Measurements from ENCODE around the gene PCYT1B.

Gene PCYT1B

DNA sequence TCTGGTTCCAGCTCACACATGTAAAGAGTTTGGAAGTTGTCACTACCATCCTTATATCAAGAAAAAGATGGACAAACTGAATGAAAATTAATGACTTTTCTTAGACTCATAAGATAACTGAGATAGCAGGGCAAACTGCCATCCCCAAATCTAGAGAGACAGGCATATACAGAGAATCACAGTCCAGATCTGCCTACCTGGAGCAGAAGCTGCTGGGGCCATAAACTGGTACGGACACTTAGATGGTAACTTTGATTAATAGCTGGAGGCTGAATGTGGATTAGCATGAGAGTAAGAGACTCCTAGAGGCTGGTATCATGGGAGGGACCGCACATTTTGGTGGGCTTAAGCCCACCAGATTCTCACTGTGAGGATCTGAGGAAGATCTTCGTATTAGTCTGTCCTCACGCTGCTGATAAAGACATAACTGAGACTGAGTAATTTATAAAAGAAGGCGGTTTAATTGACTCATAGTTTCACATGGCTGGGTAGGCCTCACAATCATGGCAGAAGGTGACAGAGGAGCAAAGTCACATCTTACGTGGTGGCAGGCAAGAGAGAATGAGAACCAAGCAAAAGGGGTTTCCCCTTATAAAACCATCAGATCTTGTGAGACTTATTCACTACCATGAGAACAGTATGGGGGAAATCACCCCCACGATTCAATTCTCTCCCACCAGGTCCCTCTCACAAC is 35.7 kb upstream of the PCYT1B start:
- no peak for DNase-seq (ENCODE audit: low read depth)
- H3K4me3 ChIP-seq (ENCODE audit: low read depth, low read length) = no peak overlapping the region
- TF ChIP-seq, protein P1, sequence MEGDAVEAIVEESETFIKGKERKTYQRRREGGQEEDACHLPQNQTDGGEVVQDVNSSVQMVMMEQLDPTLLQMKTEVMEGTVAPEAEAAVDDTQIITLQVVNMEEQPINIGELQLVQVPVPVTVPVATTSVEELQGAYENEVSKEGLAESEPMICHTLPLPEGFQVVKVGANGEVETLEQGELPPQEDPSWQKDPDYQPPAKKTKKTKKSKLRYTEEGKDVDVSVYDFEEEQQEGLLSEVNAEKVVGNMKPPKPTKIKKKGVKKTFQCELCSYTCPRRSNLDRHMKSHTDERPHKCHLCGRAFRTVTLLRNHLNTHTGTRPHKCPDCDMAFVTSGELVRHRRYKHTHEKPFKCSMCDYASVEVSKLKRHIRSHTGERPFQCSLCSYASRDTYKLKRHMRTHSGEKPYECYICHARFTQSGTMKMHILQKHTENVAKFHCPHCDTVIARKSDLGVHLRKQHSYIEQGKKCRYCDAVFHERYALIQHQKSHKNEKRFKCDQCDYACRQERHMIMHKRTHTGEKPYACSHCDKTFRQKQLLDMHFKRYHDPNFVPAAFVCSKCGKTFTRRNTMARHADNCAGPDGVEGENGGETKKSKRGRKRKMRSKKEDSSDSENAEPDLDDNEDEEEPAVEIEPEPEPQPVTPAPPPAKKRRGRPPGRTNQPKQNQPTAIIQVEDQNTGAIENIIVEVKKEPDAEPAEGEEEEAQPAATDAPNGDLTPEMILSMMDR (conservative IDR thresholded peaks at IDR 0.05; ENCODE audit: low read depth, low read length) = no peak

DNA sequence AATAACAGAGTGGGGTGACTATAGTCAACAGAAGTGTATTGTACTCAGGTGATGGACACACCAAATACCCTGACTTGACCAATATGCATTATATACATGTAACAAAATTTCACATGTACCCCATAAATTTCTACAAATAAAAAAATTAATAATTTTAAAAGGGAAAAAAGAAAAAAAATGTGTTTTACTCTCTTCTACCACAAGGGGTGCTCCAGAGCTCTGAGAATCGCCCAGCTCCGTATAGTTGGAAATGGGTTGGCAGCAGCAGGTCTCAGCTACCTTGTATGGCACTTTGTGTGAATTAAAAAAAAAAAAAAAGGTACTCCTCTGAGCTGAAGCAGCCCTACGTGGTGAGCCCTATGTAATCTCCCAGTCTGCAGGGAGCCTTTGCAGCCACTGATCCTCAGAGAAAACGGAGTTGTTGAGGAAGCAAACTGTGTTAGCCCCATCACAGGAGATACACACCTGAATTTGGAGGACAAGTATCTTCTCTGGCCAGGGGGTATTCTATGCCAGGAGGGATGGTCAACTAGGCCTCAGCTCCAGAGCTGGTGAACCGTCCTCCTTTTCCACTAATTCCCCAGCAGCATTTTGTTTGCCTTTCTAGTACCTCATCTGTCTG is 29.4 kb upstream of the PCYT1B start:
- H3K4me3 ChIP-seq (ENCODE audit: low read depth, low read length) = no peak overlapping the region
- TF ChIP-seq, protein P1 (conservative IDR thresholded peaks at IDR 0.05; ENCODE audit: low read depth, low read length) = peak; percentile 67
- peak; percentile 18 for DNase-seq (ENCODE audit: low read depth)

DNA sequence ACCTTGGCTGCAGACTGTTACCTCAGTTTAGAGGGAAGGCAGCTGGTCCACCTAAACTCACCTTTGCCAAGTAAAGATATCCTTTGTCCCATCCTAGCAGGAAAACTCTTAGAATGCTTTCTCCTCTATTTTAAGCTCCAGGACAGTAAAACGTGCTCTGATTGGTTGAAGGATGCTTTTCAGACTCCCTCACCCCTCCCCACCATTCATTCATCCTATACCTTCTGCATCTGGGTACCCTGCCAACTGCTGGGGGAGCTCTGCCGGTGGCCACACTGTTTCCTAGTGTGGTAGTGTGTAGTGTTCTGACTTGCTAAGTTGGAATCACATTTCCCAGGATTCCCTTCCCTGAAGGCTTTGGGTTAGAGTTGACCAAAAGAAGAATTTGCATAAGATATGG is 26.3 kb upstream of the PCYT1B start:
- H3K4me3 ChIP-seq (ENCODE audit: low read depth, low read length) = no peak overlapping the region
- TF ChIP-seq, protein P1 (conservative IDR thresholded peaks at IDR 0.05; ENCODE audit: low read depth, low read length) = no peak
- DNase-seq (ENCODE audit: low read depth) = no peak

DNA sequence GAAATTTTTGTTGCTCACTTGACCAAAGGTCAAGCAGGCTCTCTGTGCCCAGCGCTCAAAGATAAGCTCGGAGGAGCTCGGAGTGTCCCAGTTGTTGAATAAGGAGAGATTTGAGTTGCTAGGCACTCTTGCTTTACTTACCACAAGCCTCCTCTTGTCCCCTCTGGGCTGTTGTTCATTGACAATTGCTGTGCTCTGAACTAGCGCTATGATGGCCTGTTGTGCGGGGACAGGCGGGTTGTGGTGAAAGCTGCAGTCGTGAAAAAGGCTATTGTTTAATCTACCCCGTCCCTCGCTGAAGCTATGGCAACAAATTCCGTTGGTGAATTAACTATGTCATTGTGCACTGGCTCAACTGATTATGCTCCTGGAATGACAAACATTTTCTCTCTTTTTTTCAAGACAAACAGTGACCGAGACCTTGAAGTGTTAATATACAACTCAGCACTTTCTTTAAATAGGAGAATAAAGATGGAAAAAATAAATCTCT is 25.6 kb upstream of the PCYT1B start:
- no peak for DNase-seq (ENCODE audit: low read depth)
- no peak overlapping the region for H3K4me3 ChIP-seq (ENCODE audit: low read depth, low read length)
- TF ChIP-seq, protein P1 (conservative IDR thresholded peaks at IDR 0.05; ENCODE audit: low read depth, low read length) = no peak

DNA sequence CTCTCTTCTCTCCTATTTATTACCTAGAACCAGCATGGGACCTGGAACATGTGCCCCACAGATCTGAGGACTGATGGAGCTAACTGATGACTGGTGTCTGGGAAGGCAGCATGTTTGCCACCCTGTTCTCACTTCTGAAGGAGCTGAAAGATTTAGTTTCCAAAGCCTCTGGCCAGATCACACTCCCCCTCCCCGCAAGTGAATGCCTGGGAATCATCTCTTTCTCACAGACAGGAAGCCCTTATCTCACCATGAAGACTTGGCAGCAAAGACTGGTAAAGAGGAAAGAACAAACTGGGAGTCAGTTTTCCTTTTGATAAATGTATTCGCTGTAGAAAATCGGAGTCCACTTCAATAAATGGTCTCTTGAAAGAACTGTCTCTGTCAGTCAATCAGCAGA is 21.0 kb upstream of the PCYT1B start:
- DNase-seq (ENCODE audit: low read depth) = peak; percentile 18
- H3K4me3 ChIP-seq (ENCODE audit: low read depth, low read length) = no peak overlapping the region
- TF ChIP-seq, protein P1 (conservative IDR thresholded peaks at IDR 0.05; ENCODE audit: low read depth, low read length) = no peak

DNA sequence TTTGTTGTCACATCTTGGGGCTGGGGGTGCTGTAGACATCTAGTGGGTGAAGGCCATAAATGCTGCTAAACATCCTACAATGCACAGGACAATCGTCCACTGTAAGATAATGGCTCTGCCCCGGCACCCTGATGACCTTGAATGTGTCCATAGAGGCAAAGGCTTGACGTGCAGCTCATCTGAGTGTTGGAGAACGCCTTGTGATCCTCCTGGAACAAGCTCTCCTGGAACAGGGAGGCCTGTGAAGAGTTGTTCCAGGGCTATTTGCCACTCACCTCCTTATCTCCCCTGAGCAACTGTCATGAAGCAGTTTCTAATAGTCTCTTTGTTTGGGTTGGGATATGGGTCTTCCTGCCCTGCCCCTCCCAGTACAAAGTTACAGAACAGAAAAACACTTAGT is 15.2 kb upstream of the PCYT1B start:
- DNase-seq (ENCODE audit: low read depth) = no peak
- TF ChIP-seq, protein P1 (conservative IDR thresholded peaks at IDR 0.05; ENCODE audit: low read depth, low read length) = no peak
- no peak overlapping the region for H3K4me3 ChIP-seq (ENCODE audit: low read depth, low read length)

DNA sequence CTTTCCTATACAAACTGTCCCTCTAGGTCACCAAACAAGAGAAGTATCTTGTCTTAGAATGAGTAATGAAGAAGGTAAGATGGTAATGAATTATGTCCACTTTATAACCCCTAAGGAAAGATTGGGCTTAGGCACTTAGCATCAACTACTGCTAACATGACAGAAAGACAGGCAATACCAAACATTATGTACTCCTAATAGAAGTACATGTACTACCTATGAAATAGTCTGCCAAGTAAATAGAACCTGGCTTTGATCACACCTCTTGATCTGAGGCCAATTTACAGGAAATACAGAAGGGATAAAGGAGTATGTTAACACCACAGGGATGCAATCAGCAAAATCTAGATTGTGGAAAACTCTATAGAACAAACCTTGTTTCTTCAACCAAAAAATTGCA is 14.1 kb upstream of the PCYT1B start:
- no peak for DNase-seq (ENCODE audit: low read depth)
- TF ChIP-seq, protein P1 (conservative IDR thresholded peaks at IDR 0.05; ENCODE audit: low read depth, low read length) = no peak
- H3K4me3 ChIP-seq (ENCODE audit: low read depth, low read length) = no peak overlapping the region
